ENCODE data around the gene MAMDC2. TPM values are rescaled to one million over a fixed set of nuclear protein-coding genes. Genes with fewer than 3 reads are reported as not detected.
A peak's percentile ranks its signal among the peaks of the same experiment; 100 is the strongest.

Gene MAMDC2
- total RNA-seq, 2 donors from 2014 or later, result 2.3 to 7.0 TPM

DNA sequence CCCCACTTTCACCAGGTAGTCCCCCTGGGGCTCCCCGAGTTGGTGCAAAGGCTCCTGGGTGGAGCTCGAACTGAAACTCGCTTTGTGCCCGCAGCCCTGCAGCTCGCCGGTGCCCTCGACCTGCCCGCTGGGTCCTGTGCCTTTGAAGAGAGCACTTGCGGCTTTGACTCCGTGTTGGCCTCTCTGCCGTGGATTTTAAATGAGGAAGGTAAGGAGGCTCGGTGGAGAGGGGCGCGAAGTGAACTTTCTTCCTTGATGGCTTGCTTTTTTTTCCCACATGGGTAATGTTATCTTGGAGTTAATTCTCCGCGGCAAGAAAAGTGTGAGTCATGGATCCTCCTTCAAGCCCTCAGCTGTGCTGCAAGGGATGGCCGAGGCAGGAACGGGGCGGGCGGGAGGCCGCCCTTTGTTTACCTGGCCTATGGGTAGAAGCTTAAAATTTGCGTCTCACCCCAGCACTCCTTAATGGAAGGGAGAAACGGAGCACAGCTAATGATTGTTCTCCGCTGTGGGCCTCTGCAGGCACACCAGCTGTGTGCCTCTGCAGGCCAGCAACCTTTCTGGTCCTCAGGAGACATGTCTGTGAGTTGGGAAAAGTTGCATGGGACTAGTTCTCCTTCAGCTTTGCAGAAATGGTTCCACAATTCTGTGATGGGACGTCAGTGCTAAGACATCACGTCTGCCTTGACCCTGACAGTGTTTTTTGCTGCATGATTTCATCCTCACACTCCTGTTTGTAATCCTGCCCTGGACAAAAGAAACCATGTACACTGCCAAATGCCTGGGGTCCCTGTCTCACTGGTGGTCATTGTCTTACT lies 1.1 kb downstream of the MAMDC2 start:
- H3K36me3 ChIP-seq, result no peaks in the 10 kb centered on the region
- H3K4me3 ChIP-seq, result peak overlapping the region; percentile 47
- no peaks in the 10 kb centered on the region for H3K9me3 ChIP-seq
- H3K27ac ChIP-seq, result peak overlapping the region; percentile 70
- H3K27me3 ChIP-seq, result peaks cover 13% of the 10 kb centered on the region
- intact Hi-C loops (cut with DNase I), result no loop called here
- no peaks in the 10 kb centered on the region for H3K4me1 ChIP-seq
- DNase-seq, result no peak
- TF ChIP-seq, protein P1, sequence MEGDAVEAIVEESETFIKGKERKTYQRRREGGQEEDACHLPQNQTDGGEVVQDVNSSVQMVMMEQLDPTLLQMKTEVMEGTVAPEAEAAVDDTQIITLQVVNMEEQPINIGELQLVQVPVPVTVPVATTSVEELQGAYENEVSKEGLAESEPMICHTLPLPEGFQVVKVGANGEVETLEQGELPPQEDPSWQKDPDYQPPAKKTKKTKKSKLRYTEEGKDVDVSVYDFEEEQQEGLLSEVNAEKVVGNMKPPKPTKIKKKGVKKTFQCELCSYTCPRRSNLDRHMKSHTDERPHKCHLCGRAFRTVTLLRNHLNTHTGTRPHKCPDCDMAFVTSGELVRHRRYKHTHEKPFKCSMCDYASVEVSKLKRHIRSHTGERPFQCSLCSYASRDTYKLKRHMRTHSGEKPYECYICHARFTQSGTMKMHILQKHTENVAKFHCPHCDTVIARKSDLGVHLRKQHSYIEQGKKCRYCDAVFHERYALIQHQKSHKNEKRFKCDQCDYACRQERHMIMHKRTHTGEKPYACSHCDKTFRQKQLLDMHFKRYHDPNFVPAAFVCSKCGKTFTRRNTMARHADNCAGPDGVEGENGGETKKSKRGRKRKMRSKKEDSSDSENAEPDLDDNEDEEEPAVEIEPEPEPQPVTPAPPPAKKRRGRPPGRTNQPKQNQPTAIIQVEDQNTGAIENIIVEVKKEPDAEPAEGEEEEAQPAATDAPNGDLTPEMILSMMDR (IDR thresholded peaks at IDR 0.05), result no peak
- peak overlapping the region; percentile 30 to 57 for H3K9ac ChIP-seq (ENCODE audit: low read depth in 2 of 2, low read length in 2 of 2)

DNA sequence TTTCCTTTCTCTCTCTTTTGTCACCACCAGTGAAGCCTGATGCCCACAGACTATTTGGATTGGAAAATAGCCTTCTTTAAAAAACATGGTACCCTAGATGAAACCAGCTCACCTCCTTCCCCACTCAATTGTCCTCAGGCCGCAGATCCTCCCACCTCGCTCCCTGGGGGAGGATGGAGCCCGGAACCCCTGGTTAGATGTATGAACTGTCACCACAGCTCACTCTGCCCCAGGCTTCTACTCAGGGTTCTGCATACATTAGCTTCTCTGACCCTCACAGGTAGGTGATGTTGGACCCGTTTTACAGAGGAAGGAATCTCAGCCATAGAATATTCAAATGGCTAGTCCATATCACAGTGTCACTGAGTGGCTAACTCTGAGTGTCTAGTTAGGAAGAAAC lies 1.8 kb downstream of the MAMDC2 start:
- H3K9me3 ChIP-seq, result no peaks in the 10 kb centered on the region
- H3K27me3 ChIP-seq, result peaks cover 13% of the 10 kb centered on the region
- no peak overlapping the region for H3K4me3 ChIP-seq
- H3K9ac ChIP-seq (ENCODE audit: low read depth in 2 of 2, low read length in 2 of 2), result peak overlapping the region in 1 of 2 donors; percentile 21
- TF ChIP-seq, protein P1 (IDR thresholded peaks at IDR 0.05), result no peak
- H3K27ac ChIP-seq, result no peak overlapping the region
- intact Hi-C loops (cut with DNase I), result no loop called here
- no peaks in the 10 kb centered on the region for H3K4me1 ChIP-seq
- DNase-seq, result no peak
- H3K36me3 ChIP-seq, result no peaks in the 10 kb centered on the region

DNA sequence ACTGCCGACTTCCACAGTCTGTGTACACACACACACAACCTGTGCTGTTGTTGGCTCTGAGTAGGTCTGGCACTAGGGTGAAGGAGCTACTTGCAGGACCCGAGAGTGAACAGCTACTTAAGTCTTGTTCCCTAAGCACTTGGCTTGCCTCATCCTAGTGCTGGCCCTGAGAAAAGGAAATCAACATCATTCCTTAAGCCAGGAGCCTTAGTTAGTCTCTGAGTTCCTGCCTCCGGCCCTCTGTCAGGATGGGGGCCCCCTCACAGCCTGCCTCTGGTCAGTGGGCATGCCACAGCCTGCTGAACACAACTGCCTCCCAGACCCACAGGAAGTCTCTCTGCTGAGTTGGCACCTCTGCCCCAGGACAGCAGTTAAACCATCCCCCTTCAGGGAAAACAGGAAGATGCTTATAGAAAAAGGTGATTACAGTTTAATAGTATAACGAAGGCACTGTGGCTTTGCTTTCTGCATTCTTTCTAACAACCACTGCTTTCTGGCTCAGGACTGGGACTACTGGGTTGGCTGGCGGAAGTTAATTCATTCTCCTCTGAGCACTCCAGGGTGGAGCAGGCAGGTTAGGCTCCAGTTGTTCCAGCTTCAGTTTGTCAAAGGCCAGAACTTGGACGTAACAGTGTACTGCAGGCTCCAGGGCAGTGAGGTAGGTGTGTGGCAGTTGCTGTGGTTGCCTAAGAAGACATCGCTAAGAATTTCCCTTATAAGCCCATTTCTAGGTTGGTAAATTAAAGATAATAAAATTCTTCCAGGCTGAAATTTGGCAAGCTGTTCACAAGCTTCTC lies 2.8 kb downstream of the MAMDC2 start:
- H3K4me1 ChIP-seq, result no peaks in the 10 kb centered on the region
- H3K27ac ChIP-seq, result no peak overlapping the region
- intact Hi-C loops (cut with DNase I), result no loop called here
- no peak overlapping the region for H3K4me3 ChIP-seq
- DNase-seq, result no peak
- H3K36me3 ChIP-seq, result no peaks in the 10 kb centered on the region
- no peaks in the 10 kb centered on the region for H3K9me3 ChIP-seq
- H3K27me3 ChIP-seq, result peaks cover 13% of the 10 kb centered on the region
- H3K9ac ChIP-seq (ENCODE audit: low read depth in 2 of 2, low read length in 2 of 2), result peak overlapping the region in 1 of 2 donors; percentile 42
- TF ChIP-seq, protein P1 (IDR thresholded peaks at IDR 0.05), result no peak

DNA sequence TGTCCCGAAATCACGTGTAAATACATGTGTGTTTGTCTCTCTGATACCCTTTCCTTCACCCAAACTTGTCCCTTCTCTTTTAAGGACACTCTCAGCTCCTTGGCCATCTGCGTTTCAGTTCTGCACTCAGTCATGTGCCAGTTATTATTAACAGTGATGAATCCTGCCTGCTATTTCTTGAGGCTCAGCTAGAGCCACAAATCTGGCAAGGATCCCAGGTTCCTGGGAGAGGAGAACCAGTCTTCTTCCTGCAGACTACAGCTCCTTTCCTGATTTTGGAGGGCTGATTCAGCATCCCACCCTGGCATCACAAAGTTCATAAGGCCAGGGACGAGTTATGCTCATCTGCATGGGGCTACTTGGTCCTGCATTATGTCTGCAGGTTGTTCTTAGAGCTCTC lies 5.6 kb downstream of the MAMDC2 start:
- TF ChIP-seq, protein P1 (IDR thresholded peaks at IDR 0.05), result no peak
- intact Hi-C loops (cut with DNase I), result no loop called here
- Histone ChIP-seq H3K9me3 (no peaks in the 10 kb centered on the region), H3K4me1 (no peaks in the 10 kb centered on the region), H3K27ac (peak overlapping the region; percentile 25), H3K4me3 (no peak overlapping the region), H3K36me3 (no peaks in the 10 kb centered on the region), H3K27me3 (peaks cover 4% of the 10 kb centered on the region), H3K9ac (ENCODE audit: low read depth in 2 of 2, low read length in 2 of 2) (no peak overlapping the region)
- DNase-seq, result peak; percentile 57

DNA sequence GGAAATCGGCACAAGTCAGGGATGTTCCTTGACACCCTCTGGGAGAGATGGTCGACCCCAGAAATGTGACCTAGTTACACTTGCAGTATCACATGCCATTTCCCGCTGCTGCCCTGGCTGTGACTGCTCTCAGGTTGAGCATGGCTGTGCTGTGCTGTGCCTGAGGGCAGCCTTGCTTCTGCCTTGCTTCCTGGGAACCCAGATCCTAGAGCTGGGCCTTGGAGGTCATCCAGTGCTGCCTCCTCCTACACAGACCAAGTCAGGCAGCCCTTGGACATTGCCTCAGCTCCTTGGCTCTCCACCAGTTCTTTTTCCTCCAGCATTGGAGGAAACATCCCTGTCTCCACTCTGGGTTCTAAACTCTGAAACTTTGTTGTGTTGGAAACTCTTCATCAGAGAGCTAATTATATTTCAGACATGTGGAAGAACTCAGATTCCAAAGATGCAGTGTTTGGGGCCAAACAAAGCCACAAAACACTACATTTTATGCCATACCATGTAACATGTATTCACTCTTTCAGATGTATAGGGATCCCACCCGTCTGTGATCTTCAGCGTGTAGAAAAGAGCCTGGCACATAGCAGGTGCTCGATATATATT lies 6.1 kb downstream of the MAMDC2 start:
- Histone ChIP-seq H3K27ac (peak overlapping the region; percentile 25), H3K36me3 (no peaks in the 10 kb centered on the region), H3K4me1 (no peaks in the 10 kb centered on the region), H3K4me3 (no peak overlapping the region), H3K27me3 (peaks cover 1% of the 10 kb centered on the region), H3K9ac (ENCODE audit: low read depth in 2 of 2, low read length in 2 of 2) (no peak overlapping the region), H3K9me3 (no peaks in the 10 kb centered on the region)
- peak; percentile 59 for DNase-seq
- TF ChIP-seq, protein P1 (IDR thresholded peaks at IDR 0.05), result no peak
- intact Hi-C loops (cut with DNase I), result no loop called here

Data from colonic mucosa (tissue), 4 donors.